H9 (cell line): ENCODE measurements around the gene ACOX3. TPM values are rescaled to one million over a fixed set of nuclear protein-coding genes. Genes with fewer than 3 reads are reported as not detected.

ENCODE experiments used
- DNase-seq: peaks from one replicate; pipeline ENCODE4 v3.0.0-alpha.2; 2017
- H2AFZ ChIP-seq: one replicate; pipeline ENCODE4 v1.6.1; 2013; ENCODE audit warnings: mild to moderate bottlenecking, low read length, control low read depth, moderate library complexity
- H2AK5ac ChIP-seq: 2 replicates; pipeline ENCODE4 v1.6.1; 2013; ENCODE audit warnings: low read length, control low read depth, mixed read lengths; ENCODE audit not compliant: insufficient read length
- H2BK120ac ChIP-seq: one replicate; pipeline ENCODE4 v1.6.1; 2013; ENCODE audit warnings: low read depth, mild to moderate bottlenecking, low read length, control low read depth, inconsistent platforms; ENCODE audit not compliant: poor library complexity, severe bottlenecking
- H2BK12ac ChIP-seq: 2 replicates; pipeline ENCODE4 v1.6.1; 2013; ENCODE audit warnings: low read length, control low read depth, mixed read lengths, low read depth; ENCODE audit not compliant: insufficient read length
- H2BK15ac ChIP-seq: 2 replicates; pipeline ENCODE4 v1.6.1; 2013; ENCODE audit warnings: low read depth, low read length, control low read depth
- H2BK20ac ChIP-seq: one replicate; pipeline ENCODE4 v1.6.1; 2013; ENCODE audit warnings: low read depth, mild to moderate bottlenecking, low read length, control low read depth, inconsistent platforms; ENCODE audit not compliant: poor library complexity, severe bottlenecking
- H2BK5ac ChIP-seq: 2 replicates; pipeline ENCODE4 v1.6.1; 2013; ENCODE audit warnings: low read length, control low read depth, mixed read lengths; ENCODE audit not compliant: insufficient read length
- H3K14ac ChIP-seq: 2 replicates; pipeline ENCODE4 v1.6.1; 2013; ENCODE audit warnings: low read length, control low read depth; ENCODE audit not compliant: insufficient read depth
- H3K18ac ChIP-seq: 2 replicates; pipeline ENCODE4 v1.6.1; 2013; ENCODE audit warnings: low read depth, mild to moderate bottlenecking, mixed read lengths, low read length, control low read depth; ENCODE audit not compliant: insufficient read length
- H3K23ac ChIP-seq: 2 replicates; pipeline ENCODE4 v1.6.1; 2013; ENCODE audit warnings: low read length, control low read depth, mixed read lengths, low read depth; ENCODE audit not compliant: insufficient read length
- H3K23me2 ChIP-seq: 2 replicates; pipeline ENCODE4 v1.6.1; 2013; ENCODE audit warnings: low read depth, mild to moderate bottlenecking, mixed read lengths, low read length, control low read depth; ENCODE audit not compliant: insufficient read length, poor library complexity, severe bottlenecking
- H3K27ac ChIP-seq: 2 replicates; pipeline ENCODE4 v1.5.1; 2013; ENCODE audit warnings: low read length, control low read depth, mixed read lengths, low read depth; ENCODE audit not compliant: insufficient read length
- H3K27me3 ChIP-seq: 2 replicates; pipeline ENCODE4 v1.6.1; 2013; ENCODE audit warnings: low read length, control low read depth, inconsistent platforms; ENCODE audit not compliant: insufficient read depth
- H3K4ac ChIP-seq: 2 replicates; pipeline ENCODE4 v1.6.1; 2013; ENCODE audit warnings: low read depth, mild to moderate bottlenecking, control low read depth, inconsistent platforms, low read length, moderate library complexity
- H3K4me1 ChIP-seq: 2 replicates; pipeline ENCODE4 v1.6.1; 2013; ENCODE audit warnings: low read length, control low read depth, inconsistent platforms; ENCODE audit not compliant: insufficient read depth
- H3K4me2 ChIP-seq: 2 replicates; pipeline ENCODE4 v1.6.1; 2013; ENCODE audit warnings: low read length, control low read depth, mixed read lengths; ENCODE audit not compliant: insufficient read length, insufficient read depth
- H3K56ac ChIP-seq: 2 replicates; pipeline ENCODE4 v1.6.1; 2013; ENCODE audit warnings: low read depth, mild to moderate bottlenecking, mixed read lengths, low read length, control low read depth; ENCODE audit not compliant: insufficient read length
- H3K79me1 ChIP-seq: 2 replicates; pipeline ENCODE4 v1.6.1; 2013; ENCODE audit warnings: low read depth, mild to moderate bottlenecking, moderate library complexity, low read length, control low read depth, inconsistent platforms; ENCODE audit not compliant: insufficient read depth, poor library complexity, severe bottlenecking
- H3K79me2 ChIP-seq: 2 replicates; pipeline ENCODE4 v1.6.1; 2013; ENCODE audit warnings: low read length, control low read depth, inconsistent platforms; ENCODE audit not compliant: insufficient read depth
- H3K9ac ChIP-seq: 2 replicates; pipeline ENCODE4 v1.6.1; 2013; ENCODE audit warnings: low read length, control low read depth, mixed read lengths; ENCODE audit not compliant: insufficient read length; ENCODE audit errors: extremely low read depth
- H3K9me3 ChIP-seq: one replicate; pipeline ENCODE4 v1.6.1; 2013; ENCODE audit warnings: low read depth, low read length, inconsistent platforms; ENCODE audit not compliant: control insufficient read depth
- H3T11ph ChIP-seq: one replicate; pipeline ENCODE4 v1.6.1; 2013; ENCODE audit warnings: mild to moderate bottlenecking, low read length, control low read depth, inconsistent platforms
- H4K20me1 ChIP-seq: one replicate; pipeline ENCODE4 v1.6.1; 2013; ENCODE audit not compliant: control insufficient read depth, insufficient read length, insufficient read depth
- H4K5ac ChIP-seq: 2 replicates; pipeline ENCODE4 v1.6.1; 2013; ENCODE audit warnings: low read depth, mild to moderate bottlenecking, mixed read lengths, low read length, control low read depth; ENCODE audit not compliant: insufficient read length
- H4K8ac ChIP-seq: replicated peaks from 2 replicates; pipeline ENCODE4 v1.6.1; 2013; ENCODE audit warnings: low read length, control low read depth, mixed read lengths, low read depth; ENCODE audit not compliant: insufficient read length
- H4K91ac ChIP-seq: 2 replicates; pipeline ENCODE4 v1.6.1; 2013; ENCODE audit warnings: low read depth, mild to moderate bottlenecking, moderate library complexity, mixed read lengths, low read length, control low read depth; ENCODE audit not compliant: insufficient read length
- H3K27ac Mint-ChIP-seq, 3 experiments: 2 replicates in 2 of 3; 3 replicates in 1 of 3; pipeline ENCODE4 v1.8.0; 2020 to 2021; ENCODE audit warnings: mixed read lengths in 3 of 3, mild to moderate bottlenecking in 1 of 3, moderate library complexity in 1 of 3
- H3K27me3 Mint-ChIP-seq: 2 replicates; pipeline ENCODE4 v1.8.0; 2021; ENCODE audit warnings: low read depth, mild to moderate bottlenecking, moderate library complexity, mixed read lengths
- H3K36me3 Mint-ChIP-seq, 3 experiments: 2 replicates in 2 of 3; 3 replicates in 1 of 3; pipeline ENCODE4 v1.8.0; 2020 to 2021; ENCODE audit warnings: low read depth in 3 of 3, mixed read lengths in 3 of 3; ENCODE audit not compliant: insufficient read depth in 1 of 3
- H3K4me1 Mint-ChIP-seq, 2 experiments: 2 replicates each; pipeline ENCODE4 v1.8.0; 2020; ENCODE audit warnings: mixed read lengths in 2 of 2
- H3K4me3 Mint-ChIP-seq, 2 experiments: 2 replicates in 1 of 2; 3 replicates in 1 of 2; pipeline ENCODE4 v1.8.0; 2020 to 2021; ENCODE audit warnings: mild to moderate bottlenecking in 2 of 2, mixed read lengths in 2 of 2, moderate library complexity in 1 of 2
- H3K9me3 Mint-ChIP-seq, 2 experiments: 2 replicates in 1 of 2; 3 replicates in 1 of 2; pipeline ENCODE4 v1.8.0; 2020; ENCODE audit warnings: mild to moderate bottlenecking in 2 of 2, mixed read lengths in 2 of 2, moderate library complexity in 1 of 2
- WGBS: extraction: QIAGEN DNeasy Blood & Tissue Kit; methylation state at CpG from one replicate; pipeline ENCODE4 v1.1.7; 2013; ENCODE audit warnings: missing lambda C conversion rate, low lambda C conversion rate, mixed read lengths; ENCODE audit not compliant: insufficient read length; ENCODE audit errors: extremely low coverage; 5-methylcytosine and 5-hydroxymethylcytosine counted together
- total RNA-seq: library from RNA; stranded (reverse); gene quantifications from 2 replicates; pipeline ENCODE4 v1.2.1, GENCODE V29; 2021
- TF ChIP-seq, protein P1 (sequence below): fragments of 200-600 bp; sonication (generic); conservative IDR thresholded peaks from 3 replicates; pipeline ENCODE4 v1.8.0; 2021; ENCODE audit warnings: antibody characterized with exemption, mild to moderate bottlenecking

ACOX3 gene
- total RNA-seq, 1 experiment from 2014 or later, result 13.8 TPM

DNA sequence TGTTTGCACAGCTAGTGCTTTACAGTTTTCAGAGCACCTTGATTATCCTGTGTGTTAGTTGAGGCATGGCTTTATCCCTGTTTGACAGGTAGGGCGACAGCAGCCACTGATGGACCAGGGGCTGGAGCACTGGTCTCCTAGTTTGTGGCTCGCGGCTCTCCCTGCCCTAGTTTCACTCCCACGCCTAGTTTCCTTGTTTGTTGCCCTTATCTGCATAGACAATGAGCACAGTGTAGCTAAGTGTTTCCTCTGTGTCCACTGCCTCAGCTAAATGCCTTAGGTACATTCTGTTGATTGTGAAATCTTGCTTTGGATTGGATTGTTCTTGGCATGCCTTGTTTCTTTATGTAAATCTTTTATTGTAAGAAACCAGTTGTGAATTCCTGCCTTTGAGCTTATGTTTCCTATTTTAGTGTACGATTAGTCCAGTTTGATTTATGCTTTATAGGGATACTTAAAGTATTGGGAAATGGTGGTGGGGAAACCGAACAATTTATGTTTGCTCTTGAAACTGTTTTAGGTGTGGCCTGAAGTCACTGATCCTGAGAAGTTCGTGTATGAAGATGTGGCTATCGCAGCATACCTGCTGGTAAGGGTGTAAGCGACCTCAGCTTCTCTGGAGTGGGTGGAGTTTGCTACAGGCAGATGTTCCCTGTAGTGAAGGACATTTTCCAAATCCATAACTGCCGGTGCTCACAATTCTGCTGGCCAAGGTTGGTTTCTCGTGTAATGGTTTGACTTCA, 11.1 kb upstream of the ACOX3 start:
- H3K36me3 Mint-ChIP-seq, result peaks cover 12 to 68% (median 47%) of the 10 kb centered on the region in 3 experiments; a peak in 6 of 7 replicates
- H3K9me3 Mint-ChIP-seq, result no peaks in the 10 kb centered on the region

More for the DNA sequence above, 11.1 kb upstream of the ACOX3 start:
- H3K27me3 Mint-ChIP-seq, result no peaks in the 10 kb centered on the region
- Histone ChIP-seq H2AK5ac (no peak overlapping the region), H3K9ac (no peak overlapping the region), H2BK120ac (no peak overlapping the region), H4K91ac (no peak overlapping the region), H3K9me3 (no peaks in the 10 kb centered on the region), H4K5ac (no peak overlapping the region), H3K27ac (no peak overlapping the region), H3K14ac (no peak overlapping the region), H3K4me2 (no peak overlapping the region), H3K79me2 (no peaks in the 10 kb centered on the region), H2AFZ (no peak overlapping the region), H3K27me3 (no peaks in the 10 kb centered on the region), H3K23me2 (no peaks in the 10 kb centered on the region), H3T11ph (no peak overlapping the region), H3K56ac (no peak overlapping the region), H2BK15ac (no peak overlapping the region), H3K4ac (no peak overlapping the region), H3K79me1 (peaks cover 3% of the 10 kb centered on the region), H2BK12ac (no peak overlapping the region), H2BK5ac (no peak overlapping the region), H3K23ac (no peak overlapping the region), H4K20me1 (no peaks in the 10 kb centered on the region), H4K8ac (no peak overlapping the region), H2BK20ac (no peak overlapping the region), H3K4me1 (no peaks in the 10 kb centered on the region), H3K18ac (no peak overlapping the region)
- WGBS, result no CpG with 5 or more reads among the region's 11 CpGs
- no peak overlapping the region for H3K27ac Mint-ChIP-seq
- TF ChIP-seq, protein P1, sequence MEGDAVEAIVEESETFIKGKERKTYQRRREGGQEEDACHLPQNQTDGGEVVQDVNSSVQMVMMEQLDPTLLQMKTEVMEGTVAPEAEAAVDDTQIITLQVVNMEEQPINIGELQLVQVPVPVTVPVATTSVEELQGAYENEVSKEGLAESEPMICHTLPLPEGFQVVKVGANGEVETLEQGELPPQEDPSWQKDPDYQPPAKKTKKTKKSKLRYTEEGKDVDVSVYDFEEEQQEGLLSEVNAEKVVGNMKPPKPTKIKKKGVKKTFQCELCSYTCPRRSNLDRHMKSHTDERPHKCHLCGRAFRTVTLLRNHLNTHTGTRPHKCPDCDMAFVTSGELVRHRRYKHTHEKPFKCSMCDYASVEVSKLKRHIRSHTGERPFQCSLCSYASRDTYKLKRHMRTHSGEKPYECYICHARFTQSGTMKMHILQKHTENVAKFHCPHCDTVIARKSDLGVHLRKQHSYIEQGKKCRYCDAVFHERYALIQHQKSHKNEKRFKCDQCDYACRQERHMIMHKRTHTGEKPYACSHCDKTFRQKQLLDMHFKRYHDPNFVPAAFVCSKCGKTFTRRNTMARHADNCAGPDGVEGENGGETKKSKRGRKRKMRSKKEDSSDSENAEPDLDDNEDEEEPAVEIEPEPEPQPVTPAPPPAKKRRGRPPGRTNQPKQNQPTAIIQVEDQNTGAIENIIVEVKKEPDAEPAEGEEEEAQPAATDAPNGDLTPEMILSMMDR, result no peak
- DNase-seq, result no peak
- H3K4me1 Mint-ChIP-seq, result no peaks in the 10 kb centered on the region
- H3K4me3 Mint-ChIP-seq, result no peak overlapping the region
